ENCODE results near the gene HOXB5. TPM values are rescaled to one million over a fixed set of nuclear protein-coding genes. Genes with fewer than 3 reads are reported as not detected.

The HOXB5 gene
- total and polyA plus RNA-seq, 2 of the 4 experiments (the other 2 are of a cell fraction), result 0.54 to 18.0 TPM

DNA sequence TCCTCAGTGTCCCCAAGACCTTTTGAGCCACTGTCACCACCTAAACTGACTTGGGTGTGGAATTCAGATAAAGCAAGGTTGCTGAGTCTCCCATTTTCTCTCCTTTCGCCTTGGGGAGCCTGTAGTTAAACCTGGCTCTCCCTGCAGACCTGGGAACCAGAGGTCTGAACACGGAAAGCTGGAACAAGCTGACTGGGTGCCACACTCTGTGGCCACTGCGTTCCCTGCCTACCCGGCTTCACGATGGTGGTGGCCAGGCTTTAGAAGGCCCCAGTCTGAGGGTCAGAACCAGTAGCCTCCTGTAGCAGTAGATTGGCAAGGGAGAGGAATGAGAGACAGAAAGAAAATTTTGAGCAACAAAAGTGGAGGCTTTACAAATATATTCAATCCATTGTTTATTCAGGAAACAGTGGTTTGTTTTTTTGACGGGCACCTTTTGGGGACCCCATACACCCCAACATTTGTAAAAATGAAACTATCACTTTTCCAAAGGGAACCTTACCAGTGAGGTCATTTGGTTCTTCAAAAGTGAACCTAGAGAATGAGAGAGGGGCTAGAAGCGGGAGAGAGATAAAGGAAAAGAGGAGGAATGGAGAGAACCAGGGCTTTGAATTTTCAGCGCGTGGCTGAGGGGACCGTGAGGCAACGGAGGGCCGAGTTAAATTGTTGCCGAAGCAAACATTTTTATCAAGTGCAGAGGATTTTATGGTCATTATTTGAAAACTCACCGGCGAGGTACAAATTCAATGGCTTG lies 23.3 kb upstream of the HOXB5 start (continued):
- TF ChIP-seq, protein P1, sequence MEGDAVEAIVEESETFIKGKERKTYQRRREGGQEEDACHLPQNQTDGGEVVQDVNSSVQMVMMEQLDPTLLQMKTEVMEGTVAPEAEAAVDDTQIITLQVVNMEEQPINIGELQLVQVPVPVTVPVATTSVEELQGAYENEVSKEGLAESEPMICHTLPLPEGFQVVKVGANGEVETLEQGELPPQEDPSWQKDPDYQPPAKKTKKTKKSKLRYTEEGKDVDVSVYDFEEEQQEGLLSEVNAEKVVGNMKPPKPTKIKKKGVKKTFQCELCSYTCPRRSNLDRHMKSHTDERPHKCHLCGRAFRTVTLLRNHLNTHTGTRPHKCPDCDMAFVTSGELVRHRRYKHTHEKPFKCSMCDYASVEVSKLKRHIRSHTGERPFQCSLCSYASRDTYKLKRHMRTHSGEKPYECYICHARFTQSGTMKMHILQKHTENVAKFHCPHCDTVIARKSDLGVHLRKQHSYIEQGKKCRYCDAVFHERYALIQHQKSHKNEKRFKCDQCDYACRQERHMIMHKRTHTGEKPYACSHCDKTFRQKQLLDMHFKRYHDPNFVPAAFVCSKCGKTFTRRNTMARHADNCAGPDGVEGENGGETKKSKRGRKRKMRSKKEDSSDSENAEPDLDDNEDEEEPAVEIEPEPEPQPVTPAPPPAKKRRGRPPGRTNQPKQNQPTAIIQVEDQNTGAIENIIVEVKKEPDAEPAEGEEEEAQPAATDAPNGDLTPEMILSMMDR (conservative IDR thresholded peaks at IDR 0.05; ENCODE audit: low read depth, low read length), result no peak

DNA sequence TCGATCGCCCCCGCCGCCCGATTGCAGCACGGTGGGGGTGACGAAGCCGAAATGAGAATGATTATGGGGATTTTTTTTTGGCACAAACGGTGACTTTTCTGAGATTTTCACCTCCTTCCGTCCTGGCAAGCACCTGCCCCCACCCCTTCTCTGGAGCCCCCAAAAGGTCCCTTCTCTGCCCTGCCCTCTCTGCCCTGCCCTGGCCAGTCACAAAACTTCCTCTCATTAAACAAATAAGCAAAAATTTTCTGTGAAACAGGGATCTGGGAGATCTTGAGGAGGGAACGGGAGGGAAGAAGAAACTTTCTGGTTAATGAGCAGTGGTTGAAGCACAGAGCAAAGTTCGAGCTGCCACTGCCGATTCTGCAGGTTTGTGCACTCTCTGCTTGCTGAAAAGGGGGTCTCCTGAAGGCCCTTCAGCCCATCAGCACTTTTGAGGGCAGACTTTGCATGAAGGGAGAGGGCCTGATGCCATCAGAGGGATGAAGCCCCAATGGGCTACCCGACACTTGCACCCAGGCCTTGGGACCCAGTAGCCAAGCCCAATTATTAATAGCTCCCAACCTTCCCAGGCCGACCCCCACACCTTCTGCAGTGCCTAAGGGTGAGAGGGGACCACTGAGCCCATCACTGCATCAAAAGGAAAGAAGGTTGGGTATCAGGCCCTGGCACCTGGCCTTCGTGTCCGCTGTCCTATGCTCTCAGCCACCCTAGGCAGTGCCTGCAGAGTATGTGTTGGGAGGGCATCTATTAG lies 22.6 kb upstream of the HOXB5 start:
- no peak overlapping the region for H3K23ac ChIP-seq (ENCODE audit: low read depth, low read length)
- peaks cover 57% of the 10 kb centered on the region for H3K27me3 ChIP-seq (ENCODE audit: control insufficient read depth, insufficient read depth, low read length)
- peaks cover 4% of the 10 kb centered on the region; the same call in 1 of the 2 replicates for H4K20me1 ChIP-seq (ENCODE audit: insufficient read depth, low read length)
- H2AK9ac ChIP-seq (replicated peaks; ENCODE audit: low read depth, low read length, poor library complexity), result no peak overlapping the region
- WGBS, 2 experiments (ENCODE audit: extremely low coverage in 2 of 2, insufficient read length in 1 of 2), result no CpG with 5 or more reads among the region's 17 CpGs
- peaks cover 3 to 12% of the 10 kb centered on the region in 2 experiments; a peak in 2 of 4 replicates for H3K79me1 ChIP-seq (ENCODE audit: low read depth in 1 of 2, low read length in 2 of 2)
- H2BK5ac ChIP-seq (ENCODE audit: low read depth, low read length, poor library complexity, severe bottlenecking), result no peak overlapping the region
- H3K4me2 ChIP-seq (ENCODE audit: low read depth, low read length), result no peak overlapping the region
- no TSS peak for BruUV-seq (replicated peaks)
- no peaks in the 10 kb centered on the region for H3K9me3 ChIP-seq (ENCODE audit: control insufficient read depth, insufficient read depth, low read length)
- no peaks in the 10 kb centered on the region for H3K9me1 ChIP-seq (ENCODE audit: insufficient read depth, low read length)
- H3K56ac ChIP-seq (ENCODE audit: extremely low read depth, insufficient read depth, low read length), result no peak overlapping the region
- no peak overlapping the region for H3K18ac ChIP-seq (ENCODE audit: low read depth, low read length)
- ATAC-seq (ENCODE audit: low read depth) (no peak), DNase-seq (no peak)
- no peak overlapping the region for H3K4ac ChIP-seq (ENCODE audit: low read depth, low read length)
- H4K5ac ChIP-seq (ENCODE audit: low read depth, low read length), result no peak overlapping the region
- ChIA-PET POLR2A (ENCODE audit: unreplicated experiment) (no interaction called here), CTCF (no interaction called here)
- H3K4me1 ChIP-seq (ENCODE audit: control insufficient read depth, insufficient read depth, low read length), result peaks cover 3% of the 10 kb centered on the region
- H2BK15ac ChIP-seq (ENCODE audit: low read depth, low read length), result no peak overlapping the region
- in situ Hi-C loops (cut with MboI; ENCODE audit: low sequenced_read_pairs) (no loop called here), intact Hi-C loops (cut with micrococcal nuclease) (no loop called here), dilution Hi-C loops (cut with HindIII; ENCODE audit: low sequenced_read_pairs, unreplicated experiment) (no loop called here)
- H4K91ac ChIP-seq (ENCODE audit: insufficient read depth, low read depth, low read length), result no peak overlapping the region
- H3K4me3 ChIP-seq (ENCODE audit: insufficient read depth, low read depth, low read length), result no peak overlapping the region
- H2AFZ ChIP-seq (replicated peaks; ENCODE audit: low read length, poor library complexity), result no peak overlapping the region
- H3K9ac ChIP-seq (ENCODE audit: low read depth, low read length), result no peak overlapping the region
- no peak overlapping the region for H2BK20ac ChIP-seq (ENCODE audit: low read depth, low read length)
- H4K8ac ChIP-seq (ENCODE audit: low read depth in 2 of 2, low read length in 2 of 2), result no peak overlapping the region
- H2BK120ac ChIP-seq (ENCODE audit: low read depth, low read length), result no peak overlapping the region
- no peak overlapping the region for H2AK5ac ChIP-seq (ENCODE audit: low read depth, low read length)
- no peak overlapping the region for H3K27ac ChIP-seq (ENCODE audit: insufficient read depth, low read length)
- no peak overlapping the region for H3K14ac ChIP-seq (replicated peaks; ENCODE audit: low read depth, low read length)
- no peaks in the 10 kb centered on the region for H3K36me3 ChIP-seq (ENCODE audit: control insufficient read depth, insufficient read depth, low read length)
- TF ChIP-seq NFE2L2 (IDR thresholded peaks at IDR 0.05; ENCODE audit: low read depth, low read length), result no peak
- TF ChIP-seq RCOR1 (IDR thresholded peaks at IDR 0.05; ENCODE audit: insufficient replicate concordance, low read length), result no peak
- TF ChIP-seq RFX5 (IDR thresholded peaks at IDR 0.05; ENCODE audit: low read depth, low read length), result no peak
- no peak for TF ChIP-seq CHD1 (IDR thresholded peaks at IDR 0.05; ENCODE audit: low read depth, low read length)
- no peak for TF ChIP-seq MXI1 (IDR thresholded peaks at IDR 0.05; ENCODE audit: borderline replicate concordance, low read depth, low read length)
- TF ChIP-seq BHLHE40 (IDR thresholded peaks at IDR 0.05; ENCODE audit: low read depth, low read length), result no peak
- TF ChIP-seq POLR2A (IDR thresholded peaks at IDR 0.05; ENCODE audit: low read depth, low read length), result no peak
- TF ChIP-seq MAZ (IDR thresholded peaks at IDR 0.05; ENCODE audit: borderline replicate concordance, low read depth, low read length), result no peak
- TF ChIP-seq RAD21 (IDR thresholded peaks at IDR 0.05; ENCODE audit: low read length), result no peak
- TF ChIP-seq, protein P2, sequence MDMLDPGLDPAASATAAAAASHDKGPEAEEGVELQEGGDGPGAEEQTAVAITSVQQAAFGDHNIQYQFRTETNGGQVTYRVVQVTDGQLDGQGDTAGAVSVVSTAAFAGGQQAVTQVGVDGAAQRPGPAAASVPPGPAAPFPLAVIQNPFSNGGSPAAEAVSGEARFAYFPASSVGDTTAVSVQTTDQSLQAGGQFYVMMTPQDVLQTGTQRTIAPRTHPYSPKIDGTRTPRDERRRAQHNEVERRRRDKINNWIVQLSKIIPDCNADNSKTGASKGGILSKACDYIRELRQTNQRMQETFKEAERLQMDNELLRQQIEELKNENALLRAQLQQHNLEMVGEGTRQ (IDR thresholded peaks at IDR 0.05; ENCODE audit: low read depth, low read length), result no peak
- TF ChIP-seq FOS (IDR thresholded peaks at IDR 0.05; ENCODE audit: low read depth, low read length), result no peak
- no peak for TF ChIP-seq CEBPB (IDR thresholded peaks at IDR 0.05; ENCODE audit: low read depth, low read length)
